HEK293T (cell line): ENCODE data around the gene C1QTNF9B.

Source experiments
- ELF4 ChIP-seq: fragments of 450-650 bp; IDR thresholded peaks from 2 replicates; pipeline ENCODE4 v1.6.1; 2017; ENCODE audit warnings: antibody characterized with exemption
- SUZ12 ChIP-seq: fragments of 450-650 bp; IDR thresholded peaks from 2 replicates; pipeline ENCODE4 v1.6.1; 2016; ENCODE audit warnings: mild to moderate bottlenecking

- TF ChIP-seq SUZ12 (no peak), ELF4 (no peak)
Measured at GRCh38 chr13:23868521-23868920, 28.8 kb downstream of the C1QTNF9B start.
